ENCODE results near the gene TFCP2L1.

The TFCP2L1 gene

DNA sequence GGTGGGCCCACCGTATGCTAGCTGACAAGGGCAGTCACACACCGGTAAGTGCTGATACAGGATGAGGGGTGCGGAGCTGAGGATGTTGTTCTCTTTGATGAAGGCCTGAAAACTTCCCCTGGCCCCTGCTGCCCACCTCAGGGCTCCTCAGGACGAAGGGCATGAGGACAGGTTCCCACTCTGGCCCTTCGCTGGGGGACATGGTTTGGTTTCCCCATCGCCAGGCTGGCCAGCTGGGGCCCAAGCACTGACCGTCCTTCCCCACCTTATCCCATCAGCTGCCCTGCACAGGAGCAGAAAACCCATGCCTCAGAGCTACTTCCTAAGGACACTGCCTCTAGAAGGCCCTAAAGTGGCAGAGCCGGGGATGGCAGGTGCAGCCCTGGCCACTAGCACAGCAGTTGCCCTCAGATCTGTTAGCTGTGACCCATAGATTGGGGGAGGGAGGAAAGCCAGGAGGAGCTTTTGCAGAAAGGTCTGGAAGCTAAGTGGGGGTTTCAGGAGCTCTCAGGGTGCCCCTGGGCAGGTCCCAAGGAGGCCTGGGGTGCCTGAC lies 66.5 kb downstream of the TFCP2L1 start:
- no peak for DNase-seq

DNA sequence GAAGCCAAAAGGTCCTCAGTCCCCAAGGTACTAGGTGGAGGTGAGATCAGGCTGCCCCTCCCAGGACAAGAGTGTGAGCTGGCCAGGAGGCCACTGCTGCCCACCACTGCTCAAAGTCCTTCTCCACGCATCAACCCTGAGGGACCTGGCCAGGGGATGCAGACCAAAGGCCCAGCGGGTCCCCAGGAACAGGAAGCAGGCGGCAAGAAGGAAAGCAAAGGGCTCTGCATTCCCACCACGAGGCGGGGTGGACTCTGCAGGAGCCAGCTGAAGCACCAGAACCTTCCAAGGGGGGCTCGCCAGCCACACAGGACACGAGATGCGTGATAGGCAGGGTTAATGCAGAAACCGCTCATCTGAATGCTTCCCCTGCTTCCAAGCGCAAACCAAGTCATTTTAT lies 67.4 kb downstream of the TFCP2L1 start:
- DNase-seq = no peak

- DNase-seq = no peak
These were observed 70.7 kb downstream of the TFCP2L1 start for GRCh38 chr2:121214296-121214695.

DNA sequence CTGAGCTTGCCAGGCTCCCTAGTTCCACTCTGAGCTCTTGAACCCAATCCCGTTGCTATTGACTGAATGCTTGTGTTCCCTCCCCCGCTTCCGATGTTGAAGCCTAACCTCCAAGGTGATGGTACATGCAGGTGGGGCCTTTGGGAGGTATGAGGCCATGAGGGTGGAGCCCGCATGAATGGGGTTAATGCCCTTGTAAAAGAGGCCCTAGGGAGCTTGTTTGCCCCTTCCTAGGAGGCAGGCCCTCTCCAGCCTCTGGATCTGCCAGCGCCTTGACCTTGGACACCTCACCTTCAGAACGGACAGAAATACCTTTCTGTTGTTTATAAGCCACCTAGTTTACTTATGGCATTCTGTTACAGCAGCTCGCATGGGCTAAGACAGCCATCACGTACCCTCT lies 71.6 kb downstream of the TFCP2L1 start:
- no peak for DNase-seq

GRCh38 chr2:121212661-121213325 lies 72.2 kb downstream of the TFCP2L1 start:
- no peak for DNase-seq

DNA sequence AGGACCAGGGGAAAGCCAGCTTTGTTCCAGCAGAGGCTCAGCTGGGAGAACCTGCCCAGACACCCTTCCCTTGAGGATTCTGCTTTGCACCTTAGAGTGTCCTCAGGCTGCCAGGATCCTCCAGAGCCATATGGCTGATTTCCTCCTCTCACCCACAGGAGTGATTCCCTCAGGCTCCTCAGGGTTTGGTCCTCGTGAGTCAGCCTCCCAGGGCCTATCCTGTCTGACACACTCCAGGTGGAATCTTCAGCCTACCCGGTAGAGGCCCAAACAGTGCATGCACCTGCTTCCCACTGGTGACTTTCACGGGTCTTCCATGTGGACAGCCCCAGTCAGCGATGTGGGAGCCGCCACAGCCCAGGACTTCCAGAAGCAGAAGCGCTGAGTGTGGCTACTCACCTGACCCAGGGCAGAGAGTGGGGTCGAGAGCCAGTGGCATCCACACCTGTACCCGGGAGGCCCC lies 73.3 kb downstream of the TFCP2L1 start:
- DNase-seq = no peak

GRCh38 chr2:121211251-121211650 lies 73.8 kb downstream of the TFCP2L1 start:
- no peak for DNase-seq

GRCh38 chr2:121210691-121211090 lies 74.3 kb downstream of the TFCP2L1 start:
- no peak for DNase-seq

DNA sequence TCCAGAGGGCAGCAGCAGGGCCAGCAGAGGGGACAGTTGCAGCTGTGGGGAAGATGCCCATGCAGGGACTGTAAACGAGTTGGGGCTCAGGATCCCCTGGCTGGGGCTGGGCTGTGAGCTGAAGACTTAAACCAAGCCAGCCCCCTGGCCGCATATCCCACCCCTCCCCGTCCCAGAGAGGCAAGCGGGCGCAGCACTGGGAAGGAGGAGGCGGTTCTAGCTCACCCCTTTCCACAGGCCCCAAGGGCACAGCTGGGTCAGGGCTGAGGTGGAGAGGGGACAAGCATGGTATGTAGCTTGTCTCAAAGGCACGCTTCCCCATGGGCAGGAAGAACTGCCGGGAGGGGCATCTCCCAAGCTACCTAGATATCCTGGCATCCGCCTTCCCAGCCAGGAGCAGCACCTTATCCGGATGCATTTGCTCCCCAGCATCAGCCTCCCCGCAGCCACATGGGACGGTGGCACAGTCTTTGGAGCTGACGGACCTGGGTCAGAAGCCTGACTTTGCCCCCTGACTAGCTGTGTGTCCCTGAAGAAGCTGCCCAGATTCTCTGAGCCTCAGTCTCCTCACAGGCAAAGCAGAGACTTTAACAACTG lies 75.9 kb downstream of the TFCP2L1 start:
- DNase-seq = no peak

DNA sequence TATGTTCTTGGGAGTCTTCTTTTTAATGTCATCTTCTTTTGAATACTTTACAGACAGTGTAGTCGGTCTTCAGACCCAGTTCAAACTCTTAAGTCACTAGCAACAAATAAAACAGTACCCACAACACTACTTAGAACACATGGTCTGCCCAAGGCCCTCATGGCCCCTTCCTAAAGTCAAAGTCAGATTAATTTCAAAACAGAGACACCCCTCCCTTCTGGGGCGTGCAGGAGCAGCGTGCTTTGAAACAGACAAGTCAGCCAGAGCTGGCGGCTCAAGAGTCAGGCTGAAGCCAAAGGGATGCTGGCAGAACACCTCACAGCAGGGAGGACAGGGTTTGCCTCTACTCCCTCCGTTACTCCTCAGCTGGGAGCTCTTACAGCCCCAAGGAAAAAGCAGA lies 77.5 kb downstream of the TFCP2L1 start:
- no peak for DNase-seq

DNA sequence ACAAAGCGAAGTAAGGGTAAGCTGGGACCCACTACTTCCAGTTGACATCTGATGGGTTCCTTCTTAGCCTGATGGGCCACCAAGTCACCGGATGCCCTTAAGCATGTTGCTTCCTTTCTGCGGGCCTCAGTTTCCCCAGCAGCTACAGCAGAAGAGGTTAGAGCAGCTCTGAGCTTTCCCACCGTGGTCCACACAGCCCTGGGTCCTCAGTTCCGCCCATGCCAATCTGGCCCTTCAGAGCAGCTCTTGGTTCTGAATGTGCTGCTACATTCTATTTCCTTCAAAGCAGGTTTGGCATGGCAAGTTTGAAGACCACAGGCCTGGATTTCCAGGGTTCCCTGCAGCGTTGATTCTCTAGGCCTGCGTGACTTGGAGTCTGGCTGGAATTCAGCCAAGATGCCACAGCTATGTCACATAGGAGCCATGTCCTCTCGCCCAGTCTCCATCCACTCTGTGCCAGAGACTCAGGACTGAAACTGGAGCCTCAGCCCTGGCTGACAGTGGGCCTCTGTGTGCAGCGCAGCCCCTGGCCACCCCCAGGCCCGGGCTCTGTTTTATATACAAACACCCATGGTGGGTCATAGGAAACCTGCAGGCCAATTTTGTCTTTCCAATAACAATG lies 79.6 kb downstream of the TFCP2L1 start:
- no peak for DNase-seq

- no peak for DNase-seq
These were observed 81.3 kb downstream of the TFCP2L1 start for GRCh38 chr2:121203591-121204249.

DNA sequence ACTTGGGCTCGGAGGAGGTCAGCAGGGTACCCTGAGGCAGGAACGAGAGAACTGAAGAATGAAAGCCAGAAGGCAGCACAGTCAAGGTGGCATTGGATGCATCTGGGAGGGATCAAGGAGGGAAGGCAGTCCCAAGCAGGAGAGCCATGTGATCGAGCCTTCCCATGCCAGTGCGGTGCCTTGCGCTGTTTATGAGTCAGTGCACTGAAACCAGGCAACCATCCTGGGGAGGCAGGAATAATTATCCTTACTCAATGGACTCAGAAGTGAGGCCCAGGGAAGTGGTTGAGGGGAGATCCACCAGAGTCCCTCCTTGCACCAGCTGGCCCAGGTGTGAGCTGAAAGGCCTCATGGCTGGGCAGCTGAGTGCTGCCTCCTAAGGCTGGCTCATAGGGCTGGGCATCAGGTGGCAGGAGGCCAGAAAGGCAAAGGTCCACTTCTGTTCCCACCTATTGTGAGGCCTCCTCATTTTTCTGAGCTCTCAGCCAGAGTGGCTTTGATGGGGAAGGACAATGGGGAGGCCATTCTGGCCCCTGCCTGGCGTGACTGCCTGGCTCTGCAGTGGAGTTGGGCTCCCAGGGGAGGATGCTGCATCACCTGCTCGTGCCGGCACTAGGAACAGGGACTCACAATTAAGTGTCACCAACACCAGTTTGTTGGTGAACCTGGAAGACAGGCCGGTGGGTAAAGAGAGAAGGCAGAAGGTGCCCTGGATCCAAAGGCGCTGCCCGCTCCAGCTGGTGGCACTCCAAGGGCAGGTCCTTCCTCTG lies 82.3 kb downstream of the TFCP2L1 start:
- DNase-seq = no peak

DNA sequence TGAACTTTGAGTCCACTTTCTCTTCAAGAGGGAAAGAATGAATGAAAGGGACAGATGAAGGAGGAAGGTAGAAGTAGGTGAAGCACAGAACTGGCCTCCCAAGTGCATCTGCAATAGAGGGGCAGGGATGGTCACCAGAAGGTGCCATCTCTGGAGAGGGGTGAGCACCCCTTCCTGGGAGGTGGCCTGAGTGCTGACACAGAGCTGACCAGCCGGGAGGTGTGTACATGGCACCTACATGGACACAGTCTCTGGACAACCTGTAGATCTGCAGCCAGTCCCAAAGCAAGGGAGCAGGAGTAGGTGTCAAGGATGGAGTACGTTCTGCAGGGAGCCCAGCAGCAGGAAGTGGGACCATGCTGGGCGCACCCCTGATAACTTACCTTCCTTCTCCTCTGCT lies 83.2 kb downstream of the TFCP2L1 start:
- no peak for DNase-seq

GRCh38 chr2:121200419-121201315 lies 84.3 kb downstream of the TFCP2L1 start:
- DNase-seq = no peak

GRCh38 chr2:121200011-121200347 lies 85.0 kb downstream of the TFCP2L1 start:
- no peak for DNase-seq

DNA sequence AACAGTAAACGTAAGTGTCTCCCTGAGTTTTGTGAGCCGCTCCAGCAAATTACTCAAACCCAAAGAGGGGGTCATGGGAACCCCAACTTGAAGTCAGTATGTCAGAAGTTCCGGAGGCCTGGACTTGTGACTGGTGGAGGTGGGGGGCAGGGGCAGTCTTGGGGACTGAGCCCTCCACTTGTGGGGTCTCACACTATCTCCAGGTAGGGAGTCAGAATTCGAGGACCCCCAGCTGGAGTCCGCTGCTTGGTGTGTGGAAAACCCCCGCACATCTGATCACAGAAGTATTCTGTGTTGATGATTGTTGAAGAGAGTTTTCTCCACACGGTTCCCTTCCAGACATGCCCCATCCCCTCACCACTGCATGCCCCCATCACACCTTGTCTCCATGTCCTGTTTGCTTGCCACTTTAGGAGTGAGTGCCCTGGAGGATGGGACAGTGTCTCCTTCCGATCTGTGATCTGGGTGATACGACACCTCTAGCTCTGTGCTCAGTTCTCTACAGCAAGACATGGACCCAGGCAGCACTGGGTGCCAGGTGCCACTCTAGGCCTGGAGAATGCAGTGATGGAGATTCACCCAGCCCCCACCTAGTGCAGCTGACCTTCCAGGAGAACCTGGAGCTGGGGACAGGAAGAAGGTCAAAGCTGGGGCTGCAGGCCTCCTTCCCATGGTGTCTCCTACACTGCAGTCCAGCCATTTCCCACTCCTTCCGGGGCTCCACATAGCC lies 85.6 kb downstream of the TFCP2L1 start:
- DNase-seq = no peak

- DNase-seq = no peak
These were observed 87.5 kb downstream of the TFCP2L1 start for GRCh38 chr2:121197369-121198091.

GRCh38 chr2:121196849-121197155 lies 88.2 kb downstream of the TFCP2L1 start:
- DNase-seq = no peak

GRCh38 chr2:121196132-121196848 lies 88.7 kb downstream of the TFCP2L1 start:
- no peak for DNase-seq

Measured in NCI-H748 treated with DMSO at 0.1 percent for 48 hours (cell line).